ENCODE measurements around the gene C9orf50. TPM values are rescaled to one million over a fixed set of nuclear protein-coding genes. Genes with fewer than 3 reads are reported as not detected.

C9orf50 gene
- total and polyA plus RNA-seq, 2 donors (not counting 1 experiment from before 2014, with no cell fraction given): not detected

GRCh38 chr9:129654554-129655040 lies 33.7 kb upstream of the C9orf50 start:
- intact Hi-C loops (cut with micrococcal nuclease): no loop called here
- Histone ChIP-seq H3K9ac (ENCODE audit: low read length) (no peak overlapping the region), H3K79me2 (ENCODE audit: control insufficient read depth, insufficient read depth, low read length) (no peaks in the 10 kb centered on the region), H3K4me1 (ENCODE audit: control insufficient read depth in 2 of 2, insufficient read depth in 2 of 2, low read length in 2 of 2) (no peaks in the 10 kb centered on the region), H3K27ac (ENCODE audit: low read length in 2 of 2) (no peak overlapping the region), H3K4me3 (ENCODE audit: control extremely low read depth in 1 of 5, extremely low read depth in 1 of 5, insufficient read depth in 1 of 5, low read depth in 2 of 5, low read length in 4 of 5) (no peak overlapping the region), H3K27me3 (replicated peaks in 1 of 4; ENCODE audit: control extremely low read depth in 1 of 4, control insufficient read depth in 3 of 4, insufficient read depth in 4 of 4, low read length in 3 of 4) (peaks cover 0 to 3% (median 0%) of the 10 kb centered on the region in 4 experiments), H3K4me2 (replicated peaks; ENCODE audit: low read depth, low read length, poor library complexity, severe bottlenecking) (no peak overlapping the region), H3K36me3 (replicated peaks in 1 of 2; ENCODE audit: control extremely low read depth in 1 of 2, control insufficient read depth in 1 of 2, extremely low read depth in 1 of 2, insufficient read depth in 2 of 2, low read length in 1 of 2) (no peaks in the 10 kb centered on the region), H4K20me1 (ENCODE audit: control insufficient read depth, insufficient read depth, low read length, poor library complexity, severe bottlenecking) (no peaks in the 10 kb centered on the region), H3K9me3 (ENCODE audit: control extremely low read depth in 1 of 3, control insufficient read depth in 2 of 3, insufficient read depth in 1 of 3, low read length in 2 of 3) (no peaks in the 10 kb centered on the region), H2AFZ (ENCODE audit: insufficient read depth, low read depth, low read length, poor library complexity, severe bottlenecking) (no peak overlapping the region)
- Mint-ChIP-seq H3K27me3 (peaks cover 18% of the 10 kb centered on the region), H3K27ac (no peak overlapping the region), H3K9me3 (ENCODE audit: insufficient read depth) (no peaks in the 10 kb centered on the region), H3K4me3 (no peak overlapping the region), H3K4me1 (no peaks in the 10 kb centered on the region)
- ATAC-seq (ENCODE audit: low read depth) (no peak), DNase-seq (no peak)
- POLR2A ChIA-PET: interaction anchor here (0.5 kb wide), 1 partner anchor 74 kb away, joined by 5 read pairs; no protein-coding TSS in a partner anchor
- WGBS (ENCODE audit: insufficient coverage): 83% methylated on average over 7 of the region's 20 CpGs
- CTCF ChIA-PET: no interaction called here
- TF ChIP-seq, protein P1, sequence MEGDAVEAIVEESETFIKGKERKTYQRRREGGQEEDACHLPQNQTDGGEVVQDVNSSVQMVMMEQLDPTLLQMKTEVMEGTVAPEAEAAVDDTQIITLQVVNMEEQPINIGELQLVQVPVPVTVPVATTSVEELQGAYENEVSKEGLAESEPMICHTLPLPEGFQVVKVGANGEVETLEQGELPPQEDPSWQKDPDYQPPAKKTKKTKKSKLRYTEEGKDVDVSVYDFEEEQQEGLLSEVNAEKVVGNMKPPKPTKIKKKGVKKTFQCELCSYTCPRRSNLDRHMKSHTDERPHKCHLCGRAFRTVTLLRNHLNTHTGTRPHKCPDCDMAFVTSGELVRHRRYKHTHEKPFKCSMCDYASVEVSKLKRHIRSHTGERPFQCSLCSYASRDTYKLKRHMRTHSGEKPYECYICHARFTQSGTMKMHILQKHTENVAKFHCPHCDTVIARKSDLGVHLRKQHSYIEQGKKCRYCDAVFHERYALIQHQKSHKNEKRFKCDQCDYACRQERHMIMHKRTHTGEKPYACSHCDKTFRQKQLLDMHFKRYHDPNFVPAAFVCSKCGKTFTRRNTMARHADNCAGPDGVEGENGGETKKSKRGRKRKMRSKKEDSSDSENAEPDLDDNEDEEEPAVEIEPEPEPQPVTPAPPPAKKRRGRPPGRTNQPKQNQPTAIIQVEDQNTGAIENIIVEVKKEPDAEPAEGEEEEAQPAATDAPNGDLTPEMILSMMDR (IDR thresholded peaks at IDR 0.05): no peak
- no peak for TF ChIP-seq EZH2 (IDR thresholded peaks at IDR 0.05; ENCODE audit: borderline replicate concordance, insufficient read depth, low read depth, low read length, poor library complexity, severe bottlenecking)

DNA sequence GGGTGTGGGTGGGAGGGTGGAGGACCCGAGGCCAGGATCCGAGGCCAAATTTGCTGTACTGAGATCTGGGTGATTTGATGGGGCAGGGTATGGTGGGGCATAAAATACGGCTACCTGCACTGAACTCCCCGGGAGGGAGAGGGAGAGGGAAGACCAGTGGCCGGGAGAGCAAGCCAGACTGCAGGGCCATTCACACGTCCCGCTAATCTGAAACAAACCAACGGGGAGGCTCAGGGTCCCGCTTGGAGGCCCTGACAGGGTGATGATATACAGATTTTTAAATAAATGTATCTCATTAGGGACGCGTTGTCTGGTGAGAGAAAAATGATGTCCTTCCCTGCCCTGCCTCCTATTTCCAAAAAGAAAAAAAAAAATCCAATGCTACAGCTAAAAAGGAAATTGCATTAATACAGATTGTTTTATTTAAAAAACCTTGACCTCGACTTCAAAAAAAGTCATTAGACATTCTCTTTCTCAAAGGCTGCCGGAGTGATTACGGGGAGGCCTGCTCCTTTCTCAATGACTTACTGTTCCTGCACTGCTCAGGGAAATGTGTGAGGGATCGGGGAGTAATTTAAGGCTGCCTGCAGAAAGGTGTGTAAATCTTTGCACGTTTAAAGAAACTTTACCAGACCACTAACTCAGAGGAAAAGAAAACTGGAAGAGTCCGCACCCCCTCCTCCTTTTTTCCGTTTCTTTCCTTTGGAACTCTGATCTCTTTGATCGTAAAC lies 33.1 kb upstream of the C9orf50 start:
- Histone ChIP-seq H2AFZ (ENCODE audit: insufficient read depth, low read depth, low read length, poor library complexity, severe bottlenecking) (no peak overlapping the region), H4K20me1 (ENCODE audit: control insufficient read depth, insufficient read depth, low read length, poor library complexity, severe bottlenecking) (no peaks in the 10 kb centered on the region), H3K36me3 (replicated peaks in 1 of 2; ENCODE audit: control extremely low read depth in 1 of 2, control insufficient read depth in 1 of 2, extremely low read depth in 1 of 2, insufficient read depth in 2 of 2, low read length in 1 of 2) (no peaks in the 10 kb centered on the region), H3K27me3 (replicated peaks in 1 of 4; ENCODE audit: control extremely low read depth in 1 of 4, control insufficient read depth in 3 of 4, insufficient read depth in 4 of 4, low read length in 3 of 4) (peaks cover 0 to under 1% (median 0%) of the 10 kb centered on the region in 4 experiments), H3K9me3 (ENCODE audit: control extremely low read depth in 1 of 3, control insufficient read depth in 2 of 3, insufficient read depth in 1 of 3, low read length in 2 of 3) (no peaks in the 10 kb centered on the region), H3K4me1 (ENCODE audit: control insufficient read depth in 2 of 2, insufficient read depth in 2 of 2, low read length in 2 of 2) (no peaks in the 10 kb centered on the region), H3K4me2 (replicated peaks; ENCODE audit: low read depth, low read length, poor library complexity, severe bottlenecking) (no peak overlapping the region), H3K4me3 (ENCODE audit: control extremely low read depth in 1 of 5, extremely low read depth in 1 of 5, insufficient read depth in 1 of 5, low read depth in 2 of 5, low read length in 4 of 5) (no peak overlapping the region), H3K9ac (ENCODE audit: low read length) (no peak overlapping the region), H3K79me2 (ENCODE audit: control insufficient read depth, insufficient read depth, low read length) (no peaks in the 10 kb centered on the region), H3K27ac (ENCODE audit: low read length in 2 of 2) (no peak overlapping the region)
- no peak for TF ChIP-seq EZH2 (IDR thresholded peaks at IDR 0.05; ENCODE audit: borderline replicate concordance, insufficient read depth, low read depth, low read length, poor library complexity, severe bottlenecking)
- TF ChIP-seq, protein P1 (IDR thresholded peaks at IDR 0.05): no peak
- DNase-seq (no peak), ATAC-seq (ENCODE audit: low read depth) (no peak)
- H3K4me1 Mint-ChIP-seq: no peaks in the 10 kb centered on the region
- ChIA-PET CTCF (no interaction called here), POLR2A (no interaction called here)
- no peaks in the 10 kb centered on the region for H3K9me3 Mint-ChIP-seq (ENCODE audit: insufficient read depth)
- WGBS (ENCODE audit: insufficient coverage): 74% methylated on average over 6 of the region's 19 CpGs
- no peak overlapping the region for H3K27ac Mint-ChIP-seq
- peaks cover 18% of the 10 kb centered on the region for H3K27me3 Mint-ChIP-seq
- H3K4me3 Mint-ChIP-seq: no peak overlapping the region
- intact Hi-C loops (cut with micrococcal nuclease): no loop called here

Measured in B cell (primary cell).